Psoas muscle (tissue), 8 donors: ENCODE results near the gene APOO. TPM values are rescaled to one million over a fixed set of nuclear protein-coding genes. Genes with fewer than 3 reads are reported as not detected.
A peak's percentile ranks its signal among the peaks of the same experiment; 100 is the strongest.
"Not testable (repeated sequence)": the region's sequence is repeated elsewhere in the genome, so short reads cannot be mapped to it uniquely, and the experiment has no call there.

Source experiments
- ATAC-seq, 4 donors: fragments of 200-7000 bp; cut with Tn5 transposase; one replicate each; pipeline ENCODE4 v1.9.1; 2020; ENCODE audit warnings: moderate library complexity in 3 of 4, mild to moderate bottlenecking in 2 of 4
- DNase-seq, 2 donors: peaks; one replicate each; pipeline ENCODE4 v3.0.0-alpha.2; 2020
- H3K27ac ChIP-seq: fragments of 200-600 bp; one replicate; pipeline ENCODE4 v1.8.0; 2022
- H3K27me3 ChIP-seq, 3 donors: fragments of 200-600 bp in 1 of 3; one replicate each; pipeline versions ENCODE4 v1.6.1 to v1.8.0; 2013 to 2022; ENCODE audit warnings: low read length in 2 of 3, mild to moderate bottlenecking in 2 of 3, moderate library complexity in 1 of 3; ENCODE audit not compliant: insufficient read depth in 3 of 3
- H3K36me3 ChIP-seq, 2 donors: fragments of 200-600 bp in 1 of 2; one replicate each; pipeline versions ENCODE4 v1.6.1 to v1.8.0; 2013 to 2022; ENCODE audit warnings: low read depth in 1 of 2, mild to moderate bottlenecking in 1 of 2, moderate library complexity in 1 of 2; ENCODE audit not compliant: insufficient read depth in 1 of 2
- H3K4me1 ChIP-seq: fragments of 200-600 bp; one replicate; pipeline ENCODE4 v1.8.0; 2022
- H3K4me3 ChIP-seq: fragments of 200-600 bp; one replicate; pipeline ENCODE4 v1.8.0; 2022; ENCODE audit warnings: mild to moderate bottlenecking
- H3K9me3 ChIP-seq: fragments of 200-600 bp; one replicate; pipeline ENCODE4 v1.8.0; 2022
- WGBS, 3 donors: extraction: QIAGEN DNeasy Blood & Tissue Kit; methylation state at CpG; one replicate each; pipeline versions ENCODE4 v1.1.6 to v1.1.7; 2013; 5-methylcytosine and 5-hydroxymethylcytosine counted together
- intact Hi-C, 2 donors: fragments of 100-400 bp; cut with DNase I; formaldehyde crosslinking; loops; one replicate each; pipeline versions ENCODE4 v1.11.0 to v1.14.2; 2022
- polyA plus RNA-seq, 3 donors: library from polyadenylated mRNA; stranded (reverse); fragments of 200-250 nt; gene quantifications; one replicate each; pipeline ENCODE4 v1.2.3, GENCODE V29; 2013
- total RNA-seq, 4 donors: library from RNA; stranded (reverse); fragmentation: NEBNext Ultra II Directional in 2 of 4; extraction: Animal tissue kit (Norgen Biotek cat#: 25700) in 2 of 4; gene quantifications; one replicate each; pipeline versions ENCODE4 v1.2.1 to v1.2.4, GENCODE V29; 2021 to 2023
- TF ChIP-seq, protein P1 (sequence below): fragments of 200-600 bp; IDR thresholded peaks from one replicate; pipeline ENCODE4 v1.8.0; 2022; ENCODE audit warnings: antibody characterized with exemption
- donor health status: healthy with polysubstance abuse.
- donor health status: DM: no; HTN: no; CAD: no; lungs with moderate emphysema.
- donor health status: Bipolar disorder and iron deficiency.
- donor health status: healthy.
- donor health status: DM: yes; HTN: yes; CAD: no.
- donor health status: DM: no; HTN: no; CAD: no.
- donor health status: DM: no; HTN: no; CAD: no.
- donor health status: DM: yes; HTN: yes; CAD: no.

The APOO gene
- total and polyA plus RNA-seq, 7 donors = 29.7 to 78.5 (median 54.7) TPM

DNA sequence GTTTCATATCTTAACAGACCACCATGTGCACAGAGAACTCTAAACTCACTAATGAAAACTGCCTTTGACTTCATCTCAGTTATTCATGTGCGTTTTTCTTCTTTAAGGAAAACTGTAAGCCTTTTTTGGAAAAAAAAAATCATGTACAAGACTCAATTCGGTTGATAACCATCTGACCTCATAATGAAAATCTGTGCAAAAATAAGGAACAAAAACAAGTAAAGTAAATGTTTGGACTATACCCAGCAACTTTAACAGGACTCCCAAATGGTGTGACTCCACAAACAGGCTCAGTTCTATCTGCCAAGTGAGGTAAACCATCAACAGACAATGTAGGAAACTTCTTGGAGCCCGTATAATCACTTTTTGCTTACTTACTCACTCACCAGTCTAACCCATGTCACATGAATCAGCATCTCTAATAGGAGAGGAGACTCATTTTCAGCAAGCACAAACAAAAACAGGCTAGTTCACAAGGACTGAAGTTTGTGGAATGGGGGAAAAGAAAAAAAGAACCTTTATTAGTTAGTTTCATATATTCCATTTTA, 9.3 kb downstream of the APOO start:
- no peak overlapping the region for H3K4me3 ChIP-seq
- intact Hi-C loops = no loop called here
- no peaks in the 10 kb centered on the region for H3K27me3 ChIP-seq
- peaks cover 19% of the 10 kb centered on the region for H3K4me1 ChIP-seq
- H3K27ac ChIP-seq = peak overlapping the region; percentile 71
- ATAC-seq (no peak), DNase-seq (no peak)
- no peaks in the 10 kb centered on the region for H3K36me3 ChIP-seq
- 59 to 67% (median 65%) methylated on average over 3 of the region's 3 CpGs for WGBS, 3 donors
- no peaks in the 10 kb centered on the region for H3K9me3 ChIP-seq
- TF ChIP-seq, protein P1, sequence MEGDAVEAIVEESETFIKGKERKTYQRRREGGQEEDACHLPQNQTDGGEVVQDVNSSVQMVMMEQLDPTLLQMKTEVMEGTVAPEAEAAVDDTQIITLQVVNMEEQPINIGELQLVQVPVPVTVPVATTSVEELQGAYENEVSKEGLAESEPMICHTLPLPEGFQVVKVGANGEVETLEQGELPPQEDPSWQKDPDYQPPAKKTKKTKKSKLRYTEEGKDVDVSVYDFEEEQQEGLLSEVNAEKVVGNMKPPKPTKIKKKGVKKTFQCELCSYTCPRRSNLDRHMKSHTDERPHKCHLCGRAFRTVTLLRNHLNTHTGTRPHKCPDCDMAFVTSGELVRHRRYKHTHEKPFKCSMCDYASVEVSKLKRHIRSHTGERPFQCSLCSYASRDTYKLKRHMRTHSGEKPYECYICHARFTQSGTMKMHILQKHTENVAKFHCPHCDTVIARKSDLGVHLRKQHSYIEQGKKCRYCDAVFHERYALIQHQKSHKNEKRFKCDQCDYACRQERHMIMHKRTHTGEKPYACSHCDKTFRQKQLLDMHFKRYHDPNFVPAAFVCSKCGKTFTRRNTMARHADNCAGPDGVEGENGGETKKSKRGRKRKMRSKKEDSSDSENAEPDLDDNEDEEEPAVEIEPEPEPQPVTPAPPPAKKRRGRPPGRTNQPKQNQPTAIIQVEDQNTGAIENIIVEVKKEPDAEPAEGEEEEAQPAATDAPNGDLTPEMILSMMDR = no peak

DNA sequence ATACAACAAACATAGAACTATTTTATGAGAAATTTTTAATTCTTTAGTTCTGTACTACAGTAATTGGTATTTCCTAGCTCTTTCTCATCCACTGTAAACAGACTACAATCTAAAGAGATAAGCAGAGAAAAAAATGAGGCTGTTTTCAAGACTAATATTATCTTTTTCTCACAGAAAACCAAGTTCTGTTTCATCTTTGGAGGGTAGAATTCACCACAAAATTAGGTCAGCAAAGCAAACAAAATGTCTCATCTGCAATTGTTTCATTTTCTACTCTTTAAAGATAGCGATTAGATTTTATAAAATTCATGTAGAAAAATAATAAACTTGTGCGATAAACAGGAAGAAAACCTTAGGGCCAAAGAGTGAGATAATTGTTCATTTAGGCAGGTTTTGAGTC, 10.8 kb downstream of the APOO start:
- intact Hi-C loops = no loop called here
- DNase-seq = no peak
- no peak overlapping the region for H3K4me3 ChIP-seq
- H3K4me1 ChIP-seq = peaks cover 15% of the 10 kb centered on the region
- TF ChIP-seq, protein P1 = no peak
- no peaks in the 10 kb centered on the region for H3K9me3 ChIP-seq
- ATAC-seq = no peak
- 69 to 83% (median 81%) methylated on average over 2 of the region's 2 CpGs for WGBS, 3 donors
- no peak overlapping the region for H3K27ac ChIP-seq
- H3K36me3 ChIP-seq = no peaks in the 10 kb centered on the region
- no peaks in the 10 kb centered on the region for H3K27me3 ChIP-seq

DNA sequence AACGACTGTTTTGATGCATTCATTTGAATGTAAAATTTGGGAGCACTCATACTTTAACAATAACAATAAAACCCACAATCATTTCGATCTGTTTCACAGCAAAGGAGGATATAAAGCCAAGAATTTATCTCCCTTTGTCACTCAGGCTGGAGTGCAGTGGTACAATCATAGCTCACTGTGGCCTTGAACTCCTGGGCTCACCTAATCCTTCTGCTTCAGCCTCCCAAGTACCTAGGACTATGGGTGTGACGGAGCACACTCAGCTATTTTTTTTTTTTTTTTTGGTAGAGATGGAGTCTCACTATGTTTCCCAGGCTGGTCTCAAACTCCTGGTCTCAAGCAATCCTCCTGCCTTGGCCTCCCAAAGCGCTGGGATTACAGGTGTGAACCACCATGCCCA, 11.2 kb downstream of the APOO start:
- H3K9me3 ChIP-seq, DNase-seq, ATAC-seq, H3K4me3 ChIP-seq, H3K36me3 ChIP-seq, H3K27ac ChIP-seq, H3K27me3 ChIP-seq, intact Hi-C loops: not testable (repeated sequence)
- WGBS, 3 donors = 55 to 94% (median 92%) methylated on average over 4 of the region's 4 CpGs
- peaks cover 14% of the 10 kb centered on the region for H3K4me1 ChIP-seq

DNA sequence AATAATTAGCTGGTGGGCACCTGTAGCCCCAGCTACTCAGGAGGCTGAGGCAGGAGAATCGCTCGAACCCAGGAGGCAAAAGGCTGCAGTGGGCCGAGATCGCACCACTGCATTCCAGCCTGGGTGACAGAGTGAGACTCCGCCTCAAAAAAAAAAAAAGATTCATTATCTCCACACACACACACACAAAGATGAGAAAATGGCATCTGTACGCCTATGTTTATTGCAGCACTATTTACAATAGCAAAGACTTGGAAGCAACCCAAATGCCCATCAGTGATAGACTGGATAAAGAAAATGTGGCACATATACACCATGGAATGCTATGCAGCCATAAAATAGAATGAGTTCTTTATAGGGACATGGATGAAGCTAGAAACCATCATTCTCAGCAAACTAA, 12.7 kb downstream of the APOO start:
- intact Hi-C loops, H3K36me3 ChIP-seq, H3K27ac ChIP-seq, ATAC-seq, H3K4me3 ChIP-seq, H3K27me3 ChIP-seq, DNase-seq, H3K9me3 ChIP-seq: not testable (repeated sequence)
- peaks cover 12% of the 10 kb centered on the region for H3K4me1 ChIP-seq
- WGBS, 3 donors = 93 to 98% (median 96%) methylated on average over 5 to 6 of the region's 6 CpGs

DNA sequence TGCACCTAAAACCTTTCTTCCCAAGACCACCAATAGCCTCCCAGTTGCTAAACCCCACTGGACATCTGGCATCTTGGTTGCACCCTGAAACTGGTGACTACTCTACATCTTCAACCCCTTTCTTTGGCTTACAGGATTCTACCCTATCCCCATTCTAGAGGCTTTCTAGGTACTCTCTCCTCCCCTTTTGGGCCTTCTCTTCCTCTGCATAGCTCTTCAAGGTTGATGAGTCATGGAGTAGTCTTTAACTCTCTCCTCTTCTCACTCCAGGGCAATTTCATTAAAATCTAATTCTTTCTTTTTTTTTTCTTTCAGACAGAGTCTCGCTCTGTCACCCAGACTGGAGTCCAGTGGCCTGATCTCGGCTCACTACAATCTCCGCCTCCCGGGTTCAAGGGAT, 16.8 kb downstream of the APOO start:
- intact Hi-C loops = no loop called here
- Histone ChIP-seq H3K9me3 (no peaks in the 10 kb centered on the region), H3K4me3 (no peak overlapping the region), H3K27ac (no peak overlapping the region), H3K27me3 (no peaks in the 10 kb centered on the region), H3K36me3 (no peaks in the 10 kb centered on the region), H3K4me1 (no peaks in the 10 kb centered on the region)
- TF ChIP-seq, protein P1 = no peak
- WGBS, 3 donors = 88 to 100% (median 97%) methylated on average over 4 of the region's 4 CpGs
- DNase-seq (no peak), ATAC-seq (no peak)

DNA sequence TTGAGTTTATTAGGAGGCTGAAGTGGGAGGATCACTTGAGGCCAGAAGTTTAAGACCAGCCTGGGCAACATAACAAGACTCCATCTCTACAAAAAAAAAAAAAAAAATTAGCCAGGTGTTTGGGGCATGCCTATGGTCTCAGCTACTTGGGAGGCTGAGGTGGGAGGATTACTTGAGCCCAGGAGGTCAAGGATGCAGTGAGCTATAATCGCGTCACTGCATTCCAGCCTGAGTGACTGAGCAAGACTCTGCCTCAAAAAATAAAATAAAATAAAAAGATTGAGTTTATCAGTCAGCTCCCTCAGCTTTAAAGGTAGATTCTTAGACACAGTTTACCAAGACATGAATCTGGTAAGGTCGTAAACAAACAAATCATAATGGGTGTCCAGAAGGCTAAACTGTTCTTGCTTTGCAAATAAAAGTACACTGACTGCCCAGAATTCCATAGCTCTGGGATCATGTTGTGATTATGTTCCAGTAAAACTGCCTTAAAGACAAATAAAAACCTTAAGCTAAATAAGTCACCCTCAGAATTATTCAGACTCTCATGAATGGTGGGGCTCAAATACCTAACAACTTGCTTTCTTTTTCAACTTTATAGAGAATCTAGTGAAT, 18.7 kb downstream of the APOO start:
- Histone ChIP-seq H3K4me1 (no peaks in the 10 kb centered on the region), H3K36me3 (no peaks in the 10 kb centered on the region), H3K9me3 (no peaks in the 10 kb centered on the region), H3K27ac (no peak overlapping the region), H3K4me3 (no peak overlapping the region), H3K27me3 (no peaks in the 10 kb centered on the region)
- TF ChIP-seq, protein P1 = no peak
- no peak for DNase-seq
- no peak for ATAC-seq
- intact Hi-C loops = no loop called here
- WGBS, 3 donors = 77 to 97% (median 79%) methylated on average over 3 of the region's 3 CpGs
